GDM1 (cell line): ENCODE measurements around the gene LRRC37B.
"Not testable (repeated sequence)": the region's sequence is repeated elsewhere in the genome, so short reads cannot be mapped to it uniquely, and the experiment has no call there.

ENCODE experiments used
- DNase-seq: peaks from one replicate; lab custom pipeline; 2025; lab: John Stamatoyannopoulos, UW

Gene LRRC37B

DNA sequence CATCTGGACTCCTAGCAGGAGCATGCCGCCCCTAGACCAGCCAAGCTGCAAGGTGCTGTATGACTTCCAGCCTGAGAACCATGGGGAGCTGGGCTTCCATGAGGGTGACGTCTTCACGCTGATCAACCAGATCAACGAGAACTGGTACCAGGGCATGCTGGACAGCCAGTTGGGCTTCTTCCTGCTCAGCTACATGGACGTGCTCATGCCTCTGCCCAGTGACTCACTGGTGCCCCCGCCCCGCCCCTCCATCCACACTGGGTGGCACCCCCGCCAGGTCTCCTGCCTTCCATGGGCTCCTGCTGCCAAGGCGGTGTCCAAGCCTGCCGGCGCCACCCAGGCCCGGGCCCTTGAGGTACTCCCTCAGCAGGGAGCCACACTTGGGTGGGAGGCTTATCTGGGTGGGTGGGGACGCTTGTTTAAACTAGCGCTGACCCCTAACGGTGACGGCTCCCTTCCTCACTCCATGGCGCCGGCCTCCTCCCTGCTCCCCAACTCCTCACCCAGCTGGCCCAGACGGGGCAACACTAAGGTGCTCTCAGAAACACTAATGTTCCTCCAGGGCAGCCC lies 34.2 kb downstream of the LRRC37B start:
- not testable (repeated sequence) for DNase-seq

DNA sequence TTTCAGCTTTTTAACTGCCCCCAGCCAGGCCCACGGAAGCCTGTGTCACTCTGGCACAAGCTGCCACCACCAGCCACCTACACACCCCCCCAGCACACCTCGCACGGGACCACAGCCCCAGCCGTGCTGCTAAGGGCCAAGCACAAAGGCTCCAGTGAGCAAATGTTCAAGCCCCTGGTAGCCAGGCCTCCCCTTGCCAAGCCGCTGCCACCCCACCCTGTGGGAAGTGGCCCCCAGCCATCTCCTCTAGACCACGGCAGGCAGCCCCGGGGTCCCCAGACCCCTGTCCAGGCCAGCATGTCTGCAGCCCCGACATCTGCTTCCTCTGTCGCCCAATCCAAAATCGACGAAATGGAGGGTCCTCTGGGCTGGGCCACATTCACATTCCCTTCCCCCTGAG lies 35.1 kb downstream of the LRRC37B start:
- DNase-seq: not testable (repeated sequence)

DNA sequence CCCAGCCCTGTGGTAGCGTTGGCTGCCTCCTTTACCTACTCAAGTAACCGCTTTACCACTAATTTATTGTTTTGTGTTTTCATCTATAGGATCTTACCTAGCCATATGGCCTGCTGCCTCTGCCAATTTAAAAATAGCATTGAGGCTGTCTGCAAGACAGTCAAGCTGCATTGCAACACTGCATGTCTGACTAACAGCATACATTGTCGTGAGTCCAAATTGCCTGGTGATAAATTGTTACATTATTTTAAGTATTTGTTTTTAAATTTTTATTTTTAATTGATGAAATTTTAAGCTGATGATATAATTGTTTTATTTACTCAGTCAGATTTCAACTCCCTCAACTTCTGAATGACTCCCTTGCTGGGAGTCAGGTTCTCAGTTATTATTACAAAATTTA lies 38.4 kb downstream of the LRRC37B start:
- DNase-seq: not testable (repeated sequence)

DNA sequence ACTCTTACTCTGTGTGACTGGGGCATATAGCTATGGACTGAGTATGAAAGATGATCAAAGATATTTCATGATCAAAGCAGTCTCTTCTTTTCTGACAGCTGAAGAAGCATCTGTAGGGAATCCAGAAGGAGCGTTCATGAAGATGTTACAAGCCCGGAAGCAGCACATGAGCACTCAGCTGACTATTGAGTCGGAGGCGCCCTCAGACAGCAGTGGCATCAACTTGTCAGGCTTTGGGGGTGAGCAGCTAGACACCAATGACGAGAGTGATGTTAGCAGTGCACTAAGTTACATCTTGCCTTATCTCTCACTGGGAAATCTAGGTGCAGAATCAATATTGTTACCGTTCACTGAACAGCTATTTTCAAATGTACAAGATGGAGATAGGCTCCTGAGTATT lies 40.5 kb downstream of the LRRC37B start:
- not testable (repeated sequence) for DNase-seq

DNA sequence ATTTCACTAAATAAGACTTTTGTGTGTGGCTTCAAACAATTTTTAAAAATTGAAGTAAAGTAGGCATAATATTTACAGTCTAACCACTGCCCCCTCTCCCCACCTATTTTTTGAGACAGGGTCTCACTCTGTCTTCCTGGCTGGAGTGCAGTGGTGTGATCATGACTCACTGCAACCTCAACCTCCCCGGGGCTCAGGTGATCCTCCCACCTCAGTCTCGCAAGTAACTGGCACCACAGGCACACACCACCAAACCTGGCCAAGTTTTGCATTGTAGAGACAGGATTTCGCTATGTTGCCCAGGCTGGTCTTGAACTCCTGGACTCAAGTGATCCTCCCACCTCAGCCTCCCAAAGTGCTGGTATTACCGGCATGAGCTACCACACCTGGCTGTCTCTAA lies 47.8 kb downstream of the LRRC37B start:
- not testable (repeated sequence) for DNase-seq

DNA sequence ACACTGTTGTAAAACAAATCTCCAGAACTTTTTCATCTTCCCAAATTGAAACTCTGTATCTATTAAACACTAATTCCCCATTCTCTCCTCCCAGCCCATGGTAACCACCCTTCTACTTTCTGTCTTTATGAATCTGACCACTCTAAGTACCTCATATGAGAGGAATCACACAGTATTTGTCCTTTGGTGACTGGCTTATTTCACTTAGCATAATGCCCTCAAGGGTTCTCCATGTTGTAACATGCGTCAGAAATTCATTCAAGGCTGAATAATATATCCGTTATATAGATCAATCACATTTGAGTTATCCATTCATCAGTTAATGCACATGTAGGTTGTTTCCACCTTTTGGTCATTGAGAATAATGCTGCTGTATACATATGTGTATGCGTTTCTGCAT lies 48.2 kb downstream of the LRRC37B start:
- DNase-seq: not testable (repeated sequence)

DNA sequence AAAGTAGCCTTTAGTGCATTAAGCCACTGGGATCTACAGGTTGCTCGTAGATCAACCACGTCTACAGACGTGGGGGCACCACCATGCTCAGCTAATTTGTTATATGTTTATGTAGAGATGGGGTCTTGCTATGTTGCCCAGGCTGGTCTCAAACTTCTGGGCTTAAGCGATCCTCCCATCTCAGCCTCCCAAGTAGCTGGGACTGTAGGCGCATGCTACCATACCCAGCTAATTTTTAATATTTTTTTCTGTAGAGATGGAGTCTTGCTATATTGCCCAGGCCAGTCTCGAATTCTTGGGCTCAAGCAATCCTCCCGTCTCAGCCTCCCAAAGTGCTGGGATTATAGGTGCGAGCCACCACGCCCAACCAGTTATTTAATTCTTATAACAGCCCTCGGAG lies 49.3 kb downstream of the LRRC37B start:
- DNase-seq: not testable (repeated sequence)

DNA sequence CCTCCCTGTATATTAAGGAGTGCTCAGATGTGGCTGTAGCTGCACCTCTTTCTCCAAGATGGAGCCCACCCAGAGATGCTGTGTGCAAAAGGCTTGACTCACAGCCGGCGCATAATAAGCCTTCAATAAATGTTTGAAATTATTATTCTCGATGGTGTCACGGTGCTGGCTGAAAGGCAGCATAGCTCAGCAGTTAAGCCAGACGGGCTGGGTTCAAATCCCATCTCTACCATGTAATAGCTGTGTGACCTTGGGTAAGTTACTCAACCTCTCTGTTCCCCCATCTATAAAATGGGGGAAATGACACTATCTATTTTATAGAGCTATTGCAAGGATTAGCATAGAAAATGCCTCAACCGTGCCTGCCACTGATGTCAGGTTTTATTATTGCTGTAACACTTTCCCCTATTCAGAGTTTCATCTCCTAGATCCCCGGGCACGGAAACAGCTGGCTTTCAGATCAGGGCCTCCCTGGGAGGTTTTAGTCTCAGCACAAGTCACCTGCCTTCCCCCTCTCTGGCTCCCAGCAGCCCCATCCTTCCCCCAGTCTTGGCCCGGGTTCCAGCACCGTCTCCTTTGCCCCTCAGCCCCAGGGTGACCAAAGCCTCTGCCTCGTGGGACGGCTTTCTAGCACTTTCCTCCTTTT lies 50.4 kb downstream of the LRRC37B start:
- not testable (repeated sequence) for DNase-seq

DNA sequence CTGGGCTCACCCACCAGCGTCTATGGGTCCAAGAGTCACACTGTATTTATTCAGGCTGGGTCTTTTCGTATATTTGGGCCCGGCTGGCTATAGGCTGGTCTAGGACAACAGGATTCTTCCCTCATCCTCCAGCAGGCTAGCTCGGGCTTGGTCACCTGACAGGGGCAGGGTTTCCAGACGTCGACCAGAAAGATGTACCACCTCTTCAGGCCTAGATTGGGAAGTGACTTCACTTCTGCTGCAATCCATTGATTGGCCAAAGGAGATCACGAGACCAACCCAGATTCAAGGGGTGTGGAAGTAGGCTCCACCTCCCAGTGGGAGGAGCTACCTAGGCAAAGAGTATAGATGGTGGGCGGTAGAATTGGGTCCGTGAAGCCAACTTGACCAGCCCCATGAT lies 53.5 kb downstream of the LRRC37B start:
- DNase-seq: not testable (repeated sequence)

DNA sequence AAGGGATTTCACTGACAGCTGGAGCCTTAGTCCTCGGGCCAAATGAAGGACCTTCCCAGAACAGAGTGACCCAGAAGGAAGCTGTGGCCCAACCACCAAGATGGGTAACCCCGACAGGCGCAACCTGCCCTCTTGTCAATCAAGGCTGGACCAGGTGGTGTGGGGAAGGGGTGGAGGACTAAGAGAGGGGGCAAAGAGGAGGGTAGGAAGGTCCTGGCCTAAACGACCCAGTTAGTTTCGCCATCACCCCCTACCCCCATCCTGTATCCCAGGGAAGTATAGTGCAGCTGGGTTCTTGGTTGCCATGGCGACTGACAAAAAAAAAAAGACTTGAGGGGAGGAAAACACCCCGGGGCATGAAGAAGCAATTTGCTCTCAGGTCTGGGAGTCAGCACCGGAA lies 54.7 kb downstream of the LRRC37B start:
- DNase-seq: not testable (repeated sequence)

DNA sequence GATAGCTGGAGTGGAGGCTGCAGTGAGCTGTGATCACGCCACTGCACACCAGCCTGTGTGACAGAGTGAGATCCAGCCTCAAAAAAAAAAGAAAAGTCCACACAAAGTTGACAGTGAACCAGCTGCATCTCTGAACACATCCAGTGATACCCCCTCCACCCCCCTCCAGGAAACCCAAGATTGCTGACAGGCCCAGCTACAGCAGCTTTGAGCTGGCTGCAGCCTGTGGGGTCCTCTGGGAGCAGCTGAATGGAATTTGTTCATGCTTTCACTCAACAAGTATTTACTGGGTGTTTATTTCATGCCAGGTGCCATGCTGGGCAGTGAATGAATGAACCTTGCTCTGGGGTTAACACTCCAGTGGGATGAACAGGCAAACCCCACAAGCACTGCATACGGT lies 56.9 kb downstream of the LRRC37B start:
- DNase-seq: not testable (repeated sequence)

DNA sequence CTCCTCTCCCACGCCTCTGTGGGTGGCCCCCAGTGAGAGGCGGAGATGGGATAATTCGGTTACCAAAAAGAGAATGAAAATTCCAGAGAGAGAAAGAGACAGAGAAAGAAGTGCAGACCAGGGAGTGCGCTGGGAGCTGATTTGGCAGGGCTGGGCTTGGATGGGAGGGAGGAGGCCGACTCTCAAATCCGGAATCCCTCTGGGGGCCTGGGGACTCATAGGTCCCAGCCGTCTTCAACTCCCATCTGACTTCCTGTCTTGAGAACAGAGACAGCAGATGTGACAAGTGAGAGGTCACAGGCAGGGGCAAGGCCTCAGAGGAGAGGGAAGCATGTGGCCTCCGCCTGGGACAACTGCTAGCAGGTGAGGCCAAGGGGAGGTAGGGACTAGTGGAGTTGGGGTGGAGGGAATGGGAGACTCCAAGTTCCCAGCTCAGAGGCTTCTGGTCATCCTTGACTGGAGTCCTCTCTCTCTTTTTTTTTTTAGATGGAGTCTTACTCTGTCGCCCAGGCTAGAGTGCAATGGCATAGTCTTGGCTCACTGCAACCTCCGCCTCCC lies 59.0 kb downstream of the LRRC37B start:
- DNase-seq: not testable (repeated sequence)

DNA sequence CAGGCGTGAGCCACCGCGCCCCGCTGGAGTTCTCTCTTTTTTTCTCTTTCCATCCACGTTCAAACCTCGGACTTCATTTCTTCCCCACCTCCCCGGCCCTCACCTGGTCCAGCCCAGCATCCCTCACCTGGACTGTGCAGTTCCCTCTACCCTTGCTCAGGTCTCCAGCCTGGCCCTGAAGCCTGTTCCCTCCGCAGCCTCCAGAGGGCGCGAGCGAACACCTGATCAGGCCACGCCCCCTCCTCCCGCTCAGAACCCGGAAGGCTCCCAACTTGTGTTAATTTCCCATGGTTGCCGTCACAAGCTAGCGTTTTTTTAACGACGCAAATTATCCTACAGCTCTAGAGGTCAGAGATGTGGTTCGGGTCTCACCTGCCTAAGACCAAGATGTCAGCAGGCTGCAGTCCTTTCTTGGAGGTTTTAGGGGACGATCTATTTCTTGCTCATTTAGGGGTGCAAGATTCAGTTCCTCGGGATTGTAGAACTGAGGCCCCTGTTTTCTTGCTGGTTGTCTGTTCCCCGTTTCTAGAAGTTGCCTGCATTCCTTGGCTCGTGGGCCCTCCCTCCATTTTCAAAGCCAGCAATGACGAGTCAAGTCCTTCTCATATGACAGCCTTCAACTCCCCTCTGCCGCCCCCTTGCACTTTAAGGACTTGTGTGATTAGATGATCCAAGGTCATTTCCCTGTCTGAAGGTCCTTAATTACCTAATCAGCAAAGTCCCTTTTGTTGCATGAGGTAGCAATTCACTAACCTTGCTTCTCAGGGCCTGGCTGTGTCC lies 59.9 kb downstream of the LRRC37B start:
- DNase-seq: not testable (repeated sequence)

DNA sequence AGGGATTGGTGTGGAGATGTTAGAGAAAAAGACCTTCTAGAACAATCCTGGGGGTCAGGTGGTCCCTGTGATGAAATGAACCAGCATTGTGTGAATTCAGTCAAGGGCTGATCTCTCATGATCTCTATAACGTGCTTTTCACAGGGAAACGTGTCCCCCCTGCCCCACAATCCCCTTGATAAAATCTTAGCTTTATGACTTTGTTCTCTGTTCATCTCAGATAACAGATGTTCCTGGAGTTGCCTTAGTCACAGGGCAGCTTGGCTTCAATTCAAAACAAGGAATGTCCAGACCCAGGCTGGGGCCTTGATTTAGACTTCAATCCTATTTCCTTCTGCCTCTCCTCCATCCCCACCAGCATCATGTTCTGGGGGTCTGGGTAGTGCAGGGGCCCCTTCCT lies 61.9 kb downstream of the LRRC37B start:
- not testable (repeated sequence) for DNase-seq

DNA sequence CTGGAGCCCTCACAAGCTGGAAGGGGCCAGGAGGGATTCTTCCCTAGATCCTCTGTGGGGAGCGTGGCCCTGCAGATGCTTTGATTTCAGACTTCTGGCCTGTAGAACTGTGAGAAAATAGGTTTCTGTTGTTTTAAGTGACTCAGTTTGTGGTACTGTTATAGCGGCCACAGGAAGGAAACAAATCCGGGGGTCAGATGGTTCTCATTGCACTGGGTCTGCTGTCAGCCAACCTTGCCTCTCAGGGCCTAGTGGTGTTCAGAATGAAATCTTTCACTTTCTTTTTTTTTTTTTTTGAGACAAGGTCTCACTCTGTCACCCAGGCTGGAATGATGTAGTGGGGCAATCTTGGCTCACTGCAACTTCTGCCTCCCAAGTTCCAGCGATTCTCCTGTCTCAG lies 64.8 kb downstream of the LRRC37B start:
- DNase-seq: not testable (repeated sequence)

DNA sequence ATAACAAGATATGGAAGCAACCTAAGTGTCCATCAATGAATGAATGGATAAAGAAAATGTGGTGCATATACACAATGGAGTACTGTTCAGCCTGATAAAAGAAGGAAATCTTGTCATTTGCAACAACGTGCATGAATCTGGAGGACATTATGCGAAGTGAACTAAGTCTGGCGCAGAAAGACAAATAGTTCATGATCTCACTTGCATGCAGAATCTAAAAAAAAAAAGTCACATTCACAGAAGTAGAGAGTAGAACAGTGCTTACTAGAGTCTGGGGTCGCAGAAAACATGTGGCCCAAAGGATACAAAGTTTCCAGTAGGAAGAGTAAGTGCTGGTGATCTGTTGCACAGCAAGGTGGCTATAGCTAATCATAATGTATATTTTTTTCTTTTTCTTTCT lies 65.9 kb downstream of the LRRC37B start:
- DNase-seq: not testable (repeated sequence)

DNA sequence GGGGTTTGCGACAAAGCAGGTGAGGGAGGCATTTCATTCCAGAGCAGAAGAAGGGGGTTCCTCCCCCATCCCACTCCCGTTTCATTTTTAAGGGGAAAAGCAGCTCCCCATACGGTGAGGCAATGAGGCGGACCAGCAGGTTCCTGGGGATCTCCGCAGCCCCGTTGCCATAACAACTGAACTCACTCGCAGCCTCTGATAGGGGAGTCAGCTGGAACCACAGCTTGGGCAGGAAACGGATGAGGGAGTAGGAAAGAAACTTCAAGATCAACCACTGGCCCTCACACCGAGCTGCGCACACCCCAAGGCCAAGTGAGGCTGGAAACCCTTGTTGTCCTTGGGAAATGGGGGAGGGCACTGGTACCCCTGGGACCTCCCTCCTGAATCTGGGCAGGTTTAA lies 72.6 kb downstream of the LRRC37B start:
- peak; percentile 83 for DNase-seq

DNA sequence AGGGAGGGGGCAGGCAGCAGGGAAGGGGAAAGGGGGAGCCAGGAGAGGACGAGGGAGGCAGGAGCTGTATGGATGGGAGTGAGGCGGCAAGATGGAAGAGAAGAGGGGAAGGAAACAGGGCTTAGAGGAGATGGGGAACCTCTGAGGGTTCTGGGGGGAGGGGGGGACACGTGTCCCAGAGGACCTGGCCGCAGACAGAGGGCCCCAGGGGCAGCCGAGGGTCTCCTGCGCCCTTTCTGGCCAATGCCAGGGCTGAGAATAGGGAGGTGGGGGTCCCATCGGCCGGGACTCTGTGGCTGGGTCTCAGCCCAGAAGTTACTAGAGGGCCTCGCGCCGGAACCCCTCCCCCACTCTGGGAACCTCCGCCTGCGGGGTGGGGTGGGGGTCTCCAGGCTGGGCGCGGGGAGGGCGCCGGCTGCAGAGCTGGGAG lies 76.4 kb downstream of the LRRC37B start:
- DNase-seq: not testable (repeated sequence)

DNA sequence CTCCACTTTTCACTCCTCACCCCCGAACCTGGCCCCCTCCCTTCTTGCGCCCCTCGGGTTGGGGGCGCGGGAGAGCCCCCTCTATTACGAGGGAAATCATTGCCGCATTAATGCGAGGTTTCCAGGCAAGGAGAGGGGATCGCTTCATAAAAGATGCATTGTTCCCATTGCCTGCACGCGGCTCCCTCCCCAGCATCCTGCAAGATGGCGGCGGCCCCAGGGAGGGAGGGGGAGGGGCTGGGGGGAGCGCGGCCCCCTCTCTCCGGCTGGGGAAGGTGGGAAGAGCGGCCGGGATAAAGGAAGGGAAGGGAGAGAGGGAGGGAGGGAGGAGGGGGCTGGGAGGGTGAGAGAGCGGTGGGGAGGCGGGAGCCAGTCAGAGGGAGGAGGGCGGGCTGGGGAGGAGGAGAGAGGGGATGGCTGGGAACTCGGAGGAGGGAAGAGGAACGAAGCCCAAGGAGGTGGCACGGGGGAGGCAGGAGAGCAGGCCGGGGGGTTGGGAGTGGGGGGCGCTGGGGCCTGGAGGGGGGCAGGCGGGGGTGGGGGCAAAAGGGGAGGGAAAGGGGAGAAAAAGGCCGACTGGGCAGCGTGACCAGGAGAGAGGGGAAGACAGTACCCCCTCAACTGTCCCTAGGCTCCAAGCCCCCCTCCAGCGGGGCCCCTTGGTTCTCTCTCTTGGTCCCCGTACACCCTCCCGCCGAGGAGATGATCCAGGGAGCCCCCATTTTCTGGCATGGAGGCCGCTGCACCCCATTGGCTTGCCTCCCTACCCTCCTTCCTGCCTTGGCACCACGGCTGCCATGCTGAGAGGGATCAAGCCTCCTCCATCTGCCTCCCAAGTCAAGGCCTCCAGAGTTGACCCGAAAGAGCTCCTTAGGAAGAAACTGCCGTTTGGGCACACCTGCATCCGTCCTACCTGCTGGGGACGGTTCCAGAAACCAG lies 77.1 kb downstream of the LRRC37B start:
- DNase-seq: not testable (repeated sequence)

DNA sequence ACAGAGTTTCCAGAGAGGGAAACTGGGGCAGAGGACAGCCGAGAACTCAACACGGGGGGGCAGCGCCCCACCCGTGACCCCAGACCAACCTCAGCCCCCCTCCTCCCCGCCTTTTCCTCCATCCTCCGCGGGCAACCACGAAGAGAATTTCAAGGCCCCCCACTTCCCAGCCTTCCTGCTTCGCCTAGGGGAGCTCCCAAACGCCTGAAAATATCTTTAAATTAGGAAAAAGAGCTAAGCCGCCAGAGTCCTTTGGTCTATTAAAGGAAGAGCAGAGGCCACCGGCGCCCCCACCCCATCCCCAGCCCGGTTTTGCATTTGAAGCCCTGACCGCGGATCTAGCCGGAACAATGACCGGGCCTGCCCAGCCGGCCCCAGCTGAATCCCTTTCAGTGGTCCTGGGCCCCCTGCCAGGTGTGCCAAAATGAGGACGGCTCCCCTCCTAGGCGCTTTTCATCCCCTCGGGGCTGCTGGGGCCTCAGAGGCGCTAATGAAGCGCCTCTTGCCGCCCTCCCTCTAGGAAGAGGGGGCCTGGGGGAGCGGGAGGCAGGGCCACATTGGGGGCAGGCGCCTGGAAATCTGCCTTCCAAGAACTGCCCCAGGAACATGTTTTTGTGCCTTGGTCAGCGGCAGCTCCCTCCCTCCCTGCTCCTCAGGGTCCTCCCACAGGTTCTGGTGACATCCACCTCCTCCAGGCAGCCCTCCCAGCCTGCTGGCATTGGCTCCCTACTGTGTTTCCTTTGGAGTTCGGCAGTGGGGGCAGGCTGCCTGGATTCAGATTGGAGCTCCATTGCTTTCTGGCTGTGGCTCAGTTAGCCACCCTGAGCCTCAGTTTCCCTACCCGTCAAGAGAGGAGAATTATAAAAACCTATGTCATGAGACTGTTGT lies 78.0 kb downstream of the LRRC37B start:
- DNase-seq: not testable (repeated sequence)

DNA sequence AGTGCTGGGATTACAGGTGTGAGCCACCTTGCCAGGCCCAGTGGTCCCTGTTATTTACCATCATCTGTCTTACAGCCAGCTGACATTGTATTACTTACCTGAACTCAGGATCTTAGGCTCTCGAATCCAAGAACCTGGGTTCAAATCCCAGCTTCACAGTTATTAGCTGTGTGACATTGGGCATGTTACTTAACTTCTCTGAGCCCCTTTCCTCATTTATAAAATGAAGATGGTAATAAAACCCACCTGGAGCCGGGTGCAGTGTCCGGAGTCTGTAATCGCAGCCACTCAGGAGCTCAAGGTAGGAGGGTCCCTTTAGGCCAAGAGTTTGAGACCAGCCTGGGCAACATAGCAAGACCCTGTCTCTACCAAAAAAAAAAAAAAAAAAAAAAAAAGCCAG lies 79.7 kb downstream of the LRRC37B start:
- DNase-seq: not testable (repeated sequence)
